ENCODE results near the gene ASPHD2. TPM values are rescaled to one million over a fixed set of nuclear protein-coding genes. Genes with fewer than 3 reads are reported as not detected.

Gene ASPHD2
- total RNA-seq, 4 donors from 2014 or later: 1.0 to 1.4 (median 1.2) TPM

DNA sequence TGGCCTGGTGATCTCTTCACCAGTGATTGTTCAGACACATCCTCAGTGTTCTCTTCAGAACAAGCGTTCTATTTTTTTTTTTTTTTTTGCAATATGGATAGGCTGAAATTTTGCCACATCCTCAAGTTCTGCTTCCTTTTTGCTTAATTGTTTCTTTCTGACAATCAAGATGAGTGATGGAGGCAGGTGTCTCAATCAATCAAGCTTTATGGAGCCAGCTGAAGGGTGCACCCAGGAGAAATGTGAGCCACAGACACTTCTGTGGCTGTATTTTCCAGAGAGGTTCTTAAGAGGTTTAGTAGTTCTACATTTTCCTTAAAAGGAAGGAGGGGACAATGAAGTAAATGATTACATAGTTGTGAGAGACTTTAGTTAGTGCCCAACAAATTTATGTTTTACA lies 43.9 kb upstream of the ASPHD2 start:
- 67% methylated on average over 1 of the region's 1 CpG; no CpG with 5 or more reads in 1 of the 2 donors for WGBS, 2 donors (ENCODE audit: low coverage in 1 of 2)
- H3K27ac ChIP-seq: no peak overlapping the region
- ATAC-seq: no peak
- peaks cover 78% of the 10 kb centered on the region for H3K27me3 ChIP-seq
- H3K9me3 ChIP-seq: no peaks in the 10 kb centered on the region
- TF ChIP-seq, protein P1, sequence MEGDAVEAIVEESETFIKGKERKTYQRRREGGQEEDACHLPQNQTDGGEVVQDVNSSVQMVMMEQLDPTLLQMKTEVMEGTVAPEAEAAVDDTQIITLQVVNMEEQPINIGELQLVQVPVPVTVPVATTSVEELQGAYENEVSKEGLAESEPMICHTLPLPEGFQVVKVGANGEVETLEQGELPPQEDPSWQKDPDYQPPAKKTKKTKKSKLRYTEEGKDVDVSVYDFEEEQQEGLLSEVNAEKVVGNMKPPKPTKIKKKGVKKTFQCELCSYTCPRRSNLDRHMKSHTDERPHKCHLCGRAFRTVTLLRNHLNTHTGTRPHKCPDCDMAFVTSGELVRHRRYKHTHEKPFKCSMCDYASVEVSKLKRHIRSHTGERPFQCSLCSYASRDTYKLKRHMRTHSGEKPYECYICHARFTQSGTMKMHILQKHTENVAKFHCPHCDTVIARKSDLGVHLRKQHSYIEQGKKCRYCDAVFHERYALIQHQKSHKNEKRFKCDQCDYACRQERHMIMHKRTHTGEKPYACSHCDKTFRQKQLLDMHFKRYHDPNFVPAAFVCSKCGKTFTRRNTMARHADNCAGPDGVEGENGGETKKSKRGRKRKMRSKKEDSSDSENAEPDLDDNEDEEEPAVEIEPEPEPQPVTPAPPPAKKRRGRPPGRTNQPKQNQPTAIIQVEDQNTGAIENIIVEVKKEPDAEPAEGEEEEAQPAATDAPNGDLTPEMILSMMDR (IDR thresholded peaks at IDR 0.05): no peak
- no peak for TF ChIP-seq POLR2AphosphoS5 (IDR thresholded peaks at IDR 0.05)
- no peak for TF ChIP-seq EP300 (IDR thresholded peaks at IDR 0.05)
- TF ChIP-seq POLR2A (IDR thresholded peaks at IDR 0.05): no peak
- no peaks in the 10 kb centered on the region for H3K4me1 ChIP-seq
- no peaks in the 10 kb centered on the region for H3K36me3 ChIP-seq
- no peak overlapping the region for H3K4me3 ChIP-seq

DNA sequence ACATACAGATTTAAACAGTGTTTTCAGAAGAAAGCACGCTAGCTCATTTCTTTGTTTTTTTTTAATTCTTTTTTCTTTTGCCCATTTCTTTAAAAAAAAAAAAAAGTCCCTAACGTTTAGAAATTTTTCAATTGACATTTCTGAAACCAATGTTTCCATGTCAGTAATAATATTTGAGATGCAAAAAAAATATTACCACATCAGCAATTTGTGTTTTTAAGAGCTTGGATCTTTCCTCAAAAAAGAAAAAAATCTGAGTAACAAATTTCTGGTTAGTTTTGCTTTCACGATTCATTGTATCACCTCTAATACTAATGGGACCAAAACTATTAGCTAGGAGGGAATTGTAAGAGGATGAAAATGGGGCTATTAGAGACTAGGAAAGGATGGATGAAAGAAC lies 39.9 kb upstream of the ASPHD2 start:
- Histone ChIP-seq H3K9me3 (no peaks in the 10 kb centered on the region), H3K4me3 (no peak overlapping the region), H3K27me3 (peaks cover 80% of the 10 kb centered on the region), H3K27ac (no peak overlapping the region), H3K4me1 (no peaks in the 10 kb centered on the region), H3K36me3 (no peaks in the 10 kb centered on the region)
- TF ChIP-seq POLR2A (IDR thresholded peaks at IDR 0.05): no peak
- TF ChIP-seq, protein P1 (IDR thresholded peaks at IDR 0.05): no peak
- no peak for TF ChIP-seq EP300 (IDR thresholded peaks at IDR 0.05)
- no peak for TF ChIP-seq POLR2AphosphoS5 (IDR thresholded peaks at IDR 0.05)
- 43 to 71% methylated on average over 2 to 3 of the region's 3 CpGs for WGBS, 2 donors (ENCODE audit: low coverage in 1 of 2)
- no peak for ATAC-seq

DNA sequence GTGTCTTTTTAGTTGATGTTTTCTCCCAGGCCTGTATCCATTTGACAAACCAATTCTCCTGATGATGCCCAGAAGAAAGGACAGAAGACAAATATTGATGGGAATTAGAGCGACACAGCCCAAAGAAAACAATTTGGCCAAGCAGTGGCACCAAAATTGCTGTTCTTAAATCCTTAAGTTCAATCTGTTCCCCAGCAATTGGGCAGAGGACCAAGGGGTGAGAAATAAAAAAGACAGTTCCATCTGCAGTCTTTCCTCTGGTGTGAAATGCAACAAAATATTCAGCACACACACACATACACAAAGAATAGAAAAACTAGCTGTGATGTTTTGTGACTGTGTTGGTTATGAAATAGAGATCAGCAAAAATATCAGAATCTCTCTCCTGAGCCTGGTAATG lies 38.0 kb upstream of the ASPHD2 start:
- peaks cover 67% of the 10 kb centered on the region for H3K27me3 ChIP-seq
- no peaks in the 10 kb centered on the region for H3K36me3 ChIP-seq
- WGBS, 2 donors (ENCODE audit: low coverage in 1 of 2): 29 to 76% methylated on average over 1 of the region's 1 CpG
- no peak for ATAC-seq
- H3K4me3 ChIP-seq: no peak overlapping the region
- no peak overlapping the region for H3K27ac ChIP-seq
- no peaks in the 10 kb centered on the region for H3K4me1 ChIP-seq
- H3K9me3 ChIP-seq: no peaks in the 10 kb centered on the region
- no peak for TF ChIP-seq POLR2AphosphoS5 (IDR thresholded peaks at IDR 0.05)
- TF ChIP-seq POLR2A (IDR thresholded peaks at IDR 0.05): no peak
- TF ChIP-seq EP300 (IDR thresholded peaks at IDR 0.05): no peak
- TF ChIP-seq, protein P1 (IDR thresholded peaks at IDR 0.05): no peak

DNA sequence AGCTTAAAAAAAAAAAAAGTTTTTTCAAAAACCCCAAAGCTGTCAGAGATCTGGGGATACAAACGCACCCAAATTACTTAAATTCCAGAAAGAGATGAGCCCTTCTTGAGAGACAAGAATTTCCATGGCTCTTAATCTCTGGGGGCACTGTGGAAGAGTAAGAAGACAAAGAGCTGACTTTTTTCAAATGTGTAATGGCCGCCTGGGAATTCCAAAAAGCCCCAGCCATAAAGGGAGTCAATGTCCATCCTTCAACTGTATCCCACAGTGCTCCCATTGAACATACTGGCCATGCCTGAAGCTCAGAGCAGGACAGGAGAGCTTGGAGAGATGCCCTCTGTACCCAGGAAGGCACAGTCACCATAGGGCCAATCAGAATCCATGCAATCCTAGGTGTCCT lies 37.4 kb upstream of the ASPHD2 start:
- Histone ChIP-seq H3K4me1 (no peaks in the 10 kb centered on the region), H3K9me3 (no peaks in the 10 kb centered on the region), H3K27me3 (peaks cover 62% of the 10 kb centered on the region), H3K27ac (no peak overlapping the region), H3K4me3 (no peak overlapping the region), H3K36me3 (no peaks in the 10 kb centered on the region)
- ATAC-seq: no peak
- WGBS, 2 donors (ENCODE audit: low coverage in 1 of 2): 50 to 70% methylated on average over 2 of the region's 2 CpGs
- TF ChIP-seq POLR2AphosphoS5 (IDR thresholded peaks at IDR 0.05) (no peak), POLR2A (IDR thresholded peaks at IDR 0.05) (no peak), EP300 (IDR thresholded peaks at IDR 0.05) (no peak)
- TF ChIP-seq, protein P1 (IDR thresholded peaks at IDR 0.05): no peak

DNA sequence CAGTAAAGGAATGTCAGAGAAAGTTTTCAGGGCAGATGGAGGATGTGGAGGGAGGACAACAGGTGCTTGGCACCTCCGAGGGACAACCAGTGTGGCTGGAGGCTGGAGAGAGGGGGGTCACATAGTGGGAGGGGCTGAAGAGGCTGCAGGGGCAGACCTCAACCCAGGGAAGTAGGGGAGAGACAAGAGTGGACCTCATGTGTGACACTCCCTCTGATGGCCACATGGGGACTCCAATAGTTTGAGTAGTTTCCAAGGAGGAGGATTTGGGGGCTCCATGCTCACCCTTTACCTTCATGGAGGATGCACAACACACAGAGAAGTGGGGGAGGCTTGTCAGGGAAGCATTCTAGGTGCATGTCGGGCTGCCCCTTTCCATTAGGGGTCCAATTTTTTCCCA lies 35.1 kb upstream of the ASPHD2 start:
- ATAC-seq: no peak
- Histone ChIP-seq H3K36me3 (no peaks in the 10 kb centered on the region), H3K4me1 (no peaks in the 10 kb centered on the region), H3K27me3 (peaks cover 49% of the 10 kb centered on the region), H3K4me3 (no peak overlapping the region), H3K9me3 (no peaks in the 10 kb centered on the region), H3K27ac (no peak overlapping the region)
- TF ChIP-seq, protein P1 (IDR thresholded peaks at IDR 0.05): no peak
- TF ChIP-seq POLR2A (IDR thresholded peaks at IDR 0.05): no peak
- no peak for TF ChIP-seq POLR2AphosphoS5 (IDR thresholded peaks at IDR 0.05)
- TF ChIP-seq EP300 (IDR thresholded peaks at IDR 0.05): no peak
- WGBS, 2 donors (ENCODE audit: low coverage in 1 of 2): 45 to 63% methylated on average over 1 to 2 of the region's 2 CpGs
